Transverse colon (tissue), 3 donors: ENCODE data around the gene HOGA1.

Experiments used
- POLR2A ChIP-seq: fragments of 450-650 bp; IDR thresholded peaks from one replicate; pipeline ENCODE4 v1.6.1; 2016; ENCODE audit warnings: antibody characterized with exemption, mild to moderate bottlenecking, moderate library complexity
- TF ChIP-seq, protein P1 (sequence below), 5 experiments: fragments of 200-600 bp in 3 of 5; fragments of 450-650 bp in 2 of 5; sonication (generic) in 3 of 5; IDR thresholded peaks; 1 replicate in 2 of 5; 2 replicates in 3 of 5; pipeline ENCODE4 v1.5.1; 2016 to 2017; ENCODE audit warnings: antibody characterized with exemption in 5 of 5, inconsistent platforms in 3 of 5, mild to moderate bottlenecking in 2 of 5, moderate library complexity in 1 of 5

- TF ChIP-seq, protein P1, sequence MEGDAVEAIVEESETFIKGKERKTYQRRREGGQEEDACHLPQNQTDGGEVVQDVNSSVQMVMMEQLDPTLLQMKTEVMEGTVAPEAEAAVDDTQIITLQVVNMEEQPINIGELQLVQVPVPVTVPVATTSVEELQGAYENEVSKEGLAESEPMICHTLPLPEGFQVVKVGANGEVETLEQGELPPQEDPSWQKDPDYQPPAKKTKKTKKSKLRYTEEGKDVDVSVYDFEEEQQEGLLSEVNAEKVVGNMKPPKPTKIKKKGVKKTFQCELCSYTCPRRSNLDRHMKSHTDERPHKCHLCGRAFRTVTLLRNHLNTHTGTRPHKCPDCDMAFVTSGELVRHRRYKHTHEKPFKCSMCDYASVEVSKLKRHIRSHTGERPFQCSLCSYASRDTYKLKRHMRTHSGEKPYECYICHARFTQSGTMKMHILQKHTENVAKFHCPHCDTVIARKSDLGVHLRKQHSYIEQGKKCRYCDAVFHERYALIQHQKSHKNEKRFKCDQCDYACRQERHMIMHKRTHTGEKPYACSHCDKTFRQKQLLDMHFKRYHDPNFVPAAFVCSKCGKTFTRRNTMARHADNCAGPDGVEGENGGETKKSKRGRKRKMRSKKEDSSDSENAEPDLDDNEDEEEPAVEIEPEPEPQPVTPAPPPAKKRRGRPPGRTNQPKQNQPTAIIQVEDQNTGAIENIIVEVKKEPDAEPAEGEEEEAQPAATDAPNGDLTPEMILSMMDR (IDR thresholded peaks at IDR 0.05): no peak
- TF ChIP-seq POLR2A: no peak
Observed at GRCh38 chr10:97577701-97578100, 6.5 kb upstream of the HOGA1 start.
